K562 (cell line): ENCODE results near the gene SSU72. TPM values are rescaled to one million over a fixed set of nuclear protein-coding genes. Genes with fewer than 3 reads are reported as not detected.

Source experiments
- ATF1 ChIP-seq, 2 experiments: fragments of 450-650 bp in 1 of 2; IDR thresholded peaks; 2 replicates each; pipeline ENCODE4 v1.6.1; 2016; ENCODE audit warnings: missing compliant biosample characterization in 1 of 2, missing genetic modification characterization in 1 of 2
- ATF6 ChIP-seq: sonication (generic); formaldehyde crosslinking; IDR thresholded peaks from 2 replicates; pipeline ENCODE4 v1.4.0; 2020; ENCODE audit warnings: mild to moderate bottlenecking, missing genetic modification reagents
- BHLHE40 ChIP-seq: IDR thresholded peaks from 2 replicates; pipeline ENCODE4 v1.6.1; 2011; ENCODE audit warnings: low read length, improper control_type of control experiment
- CREBBP ChIP-seq: IDR thresholded peaks from one replicate; pipeline ENCODE4 v1.6.1; 2012; ENCODE audit warnings: low read depth, mild to moderate bottlenecking, control low read depth, inconsistent platforms, low read length
- DDX20 ChIP-seq: fragments of 450-650 bp; IDR thresholded peaks from 2 replicates; pipeline ENCODE4 v1.6.1; 2016; ENCODE audit warnings: missing genetic modification characterization, low read depth, mild to moderate bottlenecking, missing compliant biosample characterization, moderate library complexity
- HMGN3 ChIP-seq: IDR thresholded peaks from 2 replicates; pipeline ENCODE4 v1.6.1; 2011; ENCODE audit warnings: borderline replicate concordance, low read depth, mild to moderate bottlenecking, mixed read lengths, low read length; ENCODE audit not compliant: insufficient read length; ENCODE audit errors: extremely low read depth
- KLF1 ChIP-seq: fragments of 450-650 bp; IDR thresholded peaks from 2 replicates; pipeline ENCODE4 v1.6.1; 2016; ENCODE audit warnings: missing genetic modification characterization, missing compliant biosample characterization
- KLF10 ChIP-seq: fragments of 250-450 bp; sonication (Bioruptor Pico); IDR thresholded peaks from 2 replicates; pipeline ENCODE4 v1.6.1; 2021; ENCODE audit warnings: matching md5 sums
- MAFK ChIP-seq: IDR thresholded peaks from 2 replicates; pipeline ENCODE4 v1.6.1; 2011; ENCODE audit warnings: low read length, improper control_type of control experiment
- MAZ ChIP-seq, 2 experiments: fragments of 450-650 bp in 1 of 2; sonication (generic) in 1 of 2; formaldehyde crosslinking; IDR thresholded peaks in 1 of 2; conservative IDR thresholded peaks in 1 of 2; 2 replicates each; pipeline versions ENCODE4 v1.4.0 to v1.5.0; 2020; ENCODE audit warnings: mild to moderate bottlenecking in 1 of 2, missing genetic modification reagents in 1 of 2
- NCOR1 ChIP-seq: fragments of 450-650 bp; IDR thresholded peaks from 2 replicates; pipeline ENCODE4 v1.6.1; 2016; ENCODE audit warnings: mild to moderate bottlenecking, moderate library complexity
- NFE2 ChIP-seq: IDR thresholded peaks from 2 replicates; pipeline ENCODE4 v1.6.1; 2014; ENCODE audit warnings: antibody characterized with exemption, low read depth
- NR3C1 ChIP-seq: sonication (generic); formaldehyde crosslinking; IDR thresholded peaks from 2 replicates; pipeline ENCODE4 v1.8.1; 2022; ENCODE audit warnings: missing genetic modification reagents
- PML ChIP-seq: IDR thresholded peaks from 2 replicates; pipeline ENCODE4 v1.6.1; 2012; ENCODE audit warnings: low read length, inconsistent platforms
- POU5F1 ChIP-seq: fragments of 150-350 bp; IDR thresholded peaks from 2 replicates; pipeline ENCODE4 v1.6.1; 2014; ENCODE audit warnings: borderline replicate concordance, low read length, low read depth, mild to moderate bottlenecking; ENCODE audit not compliant: partially characterized antibody
- PRPF4 ChIP-seq: fragments of 200-400 bp; formaldehyde crosslinking; IDR thresholded peaks from one replicate; pipeline ENCODE4 v1.6.1; 2017; ENCODE audit warnings: low read length, low read depth, mild to moderate bottlenecking; ENCODE audit not compliant: insufficient read depth, poor library complexity, severe bottlenecking
- RCOR1 ChIP-seq, 2 experiments: IDR thresholded peaks; 2 replicates each; pipeline ENCODE4 v1.6.1; 2012; ENCODE audit warnings: low read depth in 2 of 2, low read length in 2 of 2, borderline replicate concordance in 1 of 2, improper control_type of control experiment in 1 of 2
- SIN3B ChIP-seq: fragments of 450-650 bp; IDR thresholded peaks from 2 replicates; pipeline ENCODE4 v1.6.1; 2017; ENCODE audit warnings: low read depth, mild to moderate bottlenecking, moderate library complexity
- SMAD3 ChIP-seq: fragments of 450-650 bp; formaldehyde crosslinking; conservative IDR thresholded peaks from 2 replicates; pipeline ENCODE4 v1.4.0; 2020; ENCODE audit warnings: mild to moderate bottlenecking
- SUPT5H ChIP-seq: fragments of 450-650 bp; IDR thresholded peaks from 2 replicates; pipeline ENCODE4 v1.6.1; 2016
- ZC3H11A ChIP-seq: IDR thresholded peaks from 2 replicates; pipeline ENCODE4 v1.6.1; 2012; ENCODE audit warnings: low read depth, low read length, improper control_type of control experiment
- ZKSCAN1 ChIP-seq: fragments of 150-350 bp; IDR thresholded peaks from 2 replicates; pipeline ENCODE4 v1.6.1; 2016; ENCODE audit warnings: low read depth, low read length
- ZNF232 ChIP-seq: sonication (generic); formaldehyde crosslinking; IDR thresholded peaks from 2 replicates; pipeline ENCODE4 v1.8.0; 2022; ENCODE audit warnings: mild to moderate bottlenecking, missing genetic modification reagents
- ZNF263 ChIP-seq: sonication (generic); formaldehyde crosslinking; IDR thresholded peaks from 2 replicates; pipeline ENCODE4 v1.8.0; 2022; ENCODE audit warnings: mild to moderate bottlenecking, missing genetic modification reagents, borderline replicate concordance
- ZNF3 ChIP-seq: fragments of 250-450 bp; sonication (Bioruptor Pico); IDR thresholded peaks from 2 replicates; pipeline ENCODE4 v1.5.0; 2021; ENCODE audit warnings: mild to moderate bottlenecking, moderate library complexity
- ZNF830 ChIP-seq: fragments of 250-450 bp; sonication (Bioruptor Pico); IDR thresholded peaks from 2 replicates; pipeline ENCODE4 v1.5.0; 2021; ENCODE audit warnings: mild to moderate bottlenecking
- polyA plus RNA-seq, 8 experiments: library from polyadenylated mRNA; depleted of rRNA in 4 of 8; stranded (reverse) in 5 of 8; unstranded in 3 of 8; fragments of >200 nt; fragmentation: Nextera tagmentation in 2 of 8; fragmentation: Illumina TruSeq in 1 of 8; extraction: Ambion mirVana in 2 of 8; extraction: Trizol in 1 of 8; gene quantifications; 2 replicates each; pipeline versions ENCODE4 v1.2.1 to v1.2.3, GENCODE V29; 2011 to 2014; ENCODE audit warnings: inconsistent platforms in 1 of 8, missing spikeins in 1 of 8
- total RNA-seq, 7 experiments: library from RNA; depleted of rRNA in 6 of 7; stranded (reverse); fragments of >200 nt in 6 of 7; fragmentation: Illumina TruSeq in 2 of 7; extraction: Trizol in 2 of 7; gene quantifications; 2 replicates each; pipeline versions ENCODE4 v1.2.1 to v1.2.3, GENCODE V29; 2011 to 2021; ENCODE audit warnings: low replicate concordance in 1 of 7

The SSU72 gene
- total and polyA plus RNA-seq, 9 of the 15 experiments (the other 6 are each of a cell fraction or from before 2014, with no cell fraction given): 70.8 to 201 (median 94.6) TPM

GRCh38 chr1:1574721-1575537 is at the start of gene SSU72 (continued):
- peak; percentile 80 for TF ChIP-seq HMGN3
- 0 out of 2 replicates have a peak, but pooled peaks have one; percentile 68 for TF ChIP-seq ZC3H11A
- TF ChIP-seq ZNF232 (CRISPR knock-in tag): 0 out of 2 replicates have a peak, but pooled peaks have one; percentile 22
- no peak for TF ChIP-seq CREBBP
- TF ChIP-seq NFE2: 0 out of 2 replicates have a peak, but pooled peaks have one; percentile 9
- TF ChIP-seq ZKSCAN1: peak; percentile 93
- peak; percentile 37 to 55; a peak in 2 of 4 replicates for TF ChIP-seq RCOR1 (IDR thresholded peaks at IDR 0.05; ENCODE audit: borderline replicate concordance in 1 of 2, low read depth in 2 of 2, low read length in 2 of 2)
- peak; percentile 89; the same call in 1 of the 2 replicates for TF ChIP-seq ATF6 (CRISPR knock-in tag)
- TF ChIP-seq PML: peak; percentile 74; the same call in 1 of the 2 replicates
- no peak for TF ChIP-seq SMAD3
- TF ChIP-seq KLF1 (tag): peak; percentile 95
- TF ChIP-seq BHLHE40: peak; percentile 64
- TF ChIP-seq MAFK: peak; percentile 36; the same call in 1 of the 2 replicates
- TF ChIP-seq KLF10: no peak
- TF ChIP-seq ZNF3 (CRISPR knock-in tag): no peak
- peak; percentile 95 for TF ChIP-seq SUPT5H
- peak; percentile 55 for TF ChIP-seq ZNF263 (CRISPR knock-in tag)
- peak; percentile 18 to 51; a peak in 2 of 4 replicates for TF ChIP-seq MAZ (CRISPR knock-in tag; conservative IDR thresholded peaks at IDR 0.05 in 1 of 2, IDR thresholded peaks at IDR 0.05 in 1 of 2)
- peak; percentile 79 for TF ChIP-seq POU5F1
- peak; percentile 99 for TF ChIP-seq ATF1 (CRISPR knock-in tag; IDR thresholded peaks at IDR 0.05)
- TF ChIP-seq ATF1 (tag; IDR thresholded peaks at IDR 0.05): peak; percentile 100
- TF ChIP-seq PRPF4: peak; percentile 8
- peak; percentile 45; the same call in 1 of the 2 replicates for TF ChIP-seq NR3C1 (CRISPR knock-in tag)
- peak; percentile 81; the same call in 1 of the 2 replicates for TF ChIP-seq ZNF830 (CRISPR knock-in tag)
- TF ChIP-seq SIN3B: peak; percentile 99
- no peak for TF ChIP-seq DDX20 (tag)
- 0 out of 2 replicates have a peak, but pooled peaks have one; percentile 8 for TF ChIP-seq NCOR1
